ENCODE measurements around the gene NFKB1. TPM values are rescaled to one million over a fixed set of nuclear protein-coding genes. Genes with fewer than 3 reads are reported as not detected.

The NFKB1 gene, protein sequence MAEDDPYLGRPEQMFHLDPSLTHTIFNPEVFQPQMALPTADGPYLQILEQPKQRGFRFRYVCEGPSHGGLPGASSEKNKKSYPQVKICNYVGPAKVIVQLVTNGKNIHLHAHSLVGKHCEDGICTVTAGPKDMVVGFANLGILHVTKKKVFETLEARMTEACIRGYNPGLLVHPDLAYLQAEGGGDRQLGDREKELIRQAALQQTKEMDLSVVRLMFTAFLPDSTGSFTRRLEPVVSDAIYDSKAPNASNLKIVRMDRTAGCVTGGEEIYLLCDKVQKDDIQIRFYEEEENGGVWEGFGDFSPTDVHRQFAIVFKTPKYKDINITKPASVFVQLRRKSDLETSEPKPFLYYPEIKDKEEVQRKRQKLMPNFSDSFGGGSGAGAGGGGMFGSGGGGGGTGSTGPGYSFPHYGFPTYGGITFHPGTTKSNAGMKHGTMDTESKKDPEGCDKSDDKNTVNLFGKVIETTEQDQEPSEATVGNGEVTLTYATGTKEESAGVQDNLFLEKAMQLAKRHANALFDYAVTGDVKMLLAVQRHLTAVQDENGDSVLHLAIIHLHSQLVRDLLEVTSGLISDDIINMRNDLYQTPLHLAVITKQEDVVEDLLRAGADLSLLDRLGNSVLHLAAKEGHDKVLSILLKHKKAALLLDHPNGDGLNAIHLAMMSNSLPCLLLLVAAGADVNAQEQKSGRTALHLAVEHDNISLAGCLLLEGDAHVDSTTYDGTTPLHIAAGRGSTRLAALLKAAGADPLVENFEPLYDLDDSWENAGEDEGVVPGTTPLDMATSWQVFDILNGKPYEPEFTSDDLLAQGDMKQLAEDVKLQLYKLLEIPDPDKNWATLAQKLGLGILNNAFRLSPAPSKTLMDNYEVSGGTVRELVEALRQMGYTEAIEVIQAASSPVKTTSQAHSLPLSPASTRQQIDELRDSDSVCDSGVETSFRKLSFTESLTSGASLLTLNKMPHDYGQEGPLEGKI
- total RNA-seq = 10 to 100 TPM; 57.6 to 61.6 TPM

GRCh38 chr4:102500696-102501446, at the start of gene NFKB1:
TSS of gene NFKB1 (plus strand) at chr4:102501359. CDS start at chr4:102525519, 24,160 bp downstream.
- Histone ChIP-seq H3K36me3 (no peaks in the 10 kb centered on the region), H3K4me3 (peak within 1 kb of the TSS; percentile 69), H3K9me3 (no peaks in the 10 kb centered on the region), H3K9ac (ENCODE audit: low read depth in 2 of 2, low read length in 2 of 2) (peak within 1 kb of the TSS; percentile 95 to 97), H3K27ac (peak within 1 kb of the TSS; percentile 95), H3K27me3 (no peaks in the 10 kb centered on the region), H3K4me1 (peaks cover 4% of the 10 kb centered on the region)
- peak; percentile 69 for DNase-seq
- intact Hi-C loops (cut with DNase I) = loop anchor here (5.0 kb wide), 1 partner anchor 54 kb away; no protein-coding TSS in a partner anchor
- TF ChIP-seq, protein P1, sequence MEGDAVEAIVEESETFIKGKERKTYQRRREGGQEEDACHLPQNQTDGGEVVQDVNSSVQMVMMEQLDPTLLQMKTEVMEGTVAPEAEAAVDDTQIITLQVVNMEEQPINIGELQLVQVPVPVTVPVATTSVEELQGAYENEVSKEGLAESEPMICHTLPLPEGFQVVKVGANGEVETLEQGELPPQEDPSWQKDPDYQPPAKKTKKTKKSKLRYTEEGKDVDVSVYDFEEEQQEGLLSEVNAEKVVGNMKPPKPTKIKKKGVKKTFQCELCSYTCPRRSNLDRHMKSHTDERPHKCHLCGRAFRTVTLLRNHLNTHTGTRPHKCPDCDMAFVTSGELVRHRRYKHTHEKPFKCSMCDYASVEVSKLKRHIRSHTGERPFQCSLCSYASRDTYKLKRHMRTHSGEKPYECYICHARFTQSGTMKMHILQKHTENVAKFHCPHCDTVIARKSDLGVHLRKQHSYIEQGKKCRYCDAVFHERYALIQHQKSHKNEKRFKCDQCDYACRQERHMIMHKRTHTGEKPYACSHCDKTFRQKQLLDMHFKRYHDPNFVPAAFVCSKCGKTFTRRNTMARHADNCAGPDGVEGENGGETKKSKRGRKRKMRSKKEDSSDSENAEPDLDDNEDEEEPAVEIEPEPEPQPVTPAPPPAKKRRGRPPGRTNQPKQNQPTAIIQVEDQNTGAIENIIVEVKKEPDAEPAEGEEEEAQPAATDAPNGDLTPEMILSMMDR (IDR thresholded peaks at IDR 0.05) = no peak

DNA sequence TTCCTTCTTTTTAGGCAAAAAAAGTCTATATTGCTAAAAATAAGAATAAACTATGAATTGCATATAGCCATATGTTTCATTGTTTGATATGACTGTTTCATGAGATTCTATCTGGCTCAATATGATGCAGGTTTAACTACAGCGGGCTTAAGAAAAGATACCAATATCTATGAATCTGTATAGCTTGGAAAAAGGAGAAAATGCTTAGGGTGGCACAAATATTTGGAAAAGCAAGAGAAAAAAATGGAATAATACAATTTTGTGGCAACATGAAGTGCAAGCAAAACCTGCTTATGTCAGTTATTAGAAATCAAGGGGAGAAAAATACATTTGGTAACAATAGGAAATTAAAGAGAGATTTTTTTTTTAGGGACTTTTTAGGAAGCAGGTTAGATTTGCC, 48.3 kb upstream of the NFKB1 start:
- Histone ChIP-seq H3K27me3 (no peaks in the 10 kb centered on the region), H3K36me3 (no peaks in the 10 kb centered on the region), H3K9ac (ENCODE audit: low read depth in 2 of 2, low read length in 2 of 2) (no peak overlapping the region), H3K4me1 (peaks cover 8% of the 10 kb centered on the region), H3K27ac (no peak overlapping the region), H3K9me3 (no peaks in the 10 kb centered on the region), H3K4me3 (no peak overlapping the region)
- intact Hi-C loops (cut with DNase I) = no loop called here
- DNase-seq = no peak
- TF ChIP-seq, protein P1 (IDR thresholded peaks at IDR 0.05) = no peak

DNA sequence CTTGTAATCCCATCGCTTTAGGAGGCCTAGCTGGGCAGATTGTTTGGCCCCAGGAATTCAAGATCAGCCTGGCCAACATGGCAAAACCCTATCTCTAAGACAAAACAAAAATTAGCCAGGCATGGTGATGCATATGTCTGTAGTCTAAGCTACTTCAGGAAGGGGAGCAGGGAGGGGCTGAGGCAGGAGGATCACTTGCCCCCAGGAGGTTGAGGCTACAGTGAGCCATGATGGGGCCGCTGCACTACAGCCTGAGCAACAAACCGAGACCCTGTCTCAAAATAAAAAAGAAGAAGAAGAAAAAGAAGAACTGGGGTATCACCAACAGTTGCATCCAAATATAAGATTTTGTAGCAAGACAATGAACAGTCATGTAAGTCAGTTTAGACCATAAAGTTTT, 47.3 kb upstream of the NFKB1 start:
- intact Hi-C loops (cut with DNase I) = no loop called here
- TF ChIP-seq, protein P1 (IDR thresholded peaks at IDR 0.05) = no peak
- no peak for DNase-seq
- Histone ChIP-seq H3K4me1 (peaks cover 8% of the 10 kb centered on the region), H3K36me3 (no peaks in the 10 kb centered on the region), H3K9ac (ENCODE audit: low read depth in 2 of 2, low read length in 2 of 2) (no peak overlapping the region), H3K27ac (no peak overlapping the region), H3K27me3 (no peaks in the 10 kb centered on the region), H3K9me3 (no peaks in the 10 kb centered on the region), H3K4me3 (no peak overlapping the region)

GRCh38 chr4:102454268-102454667, 46.9 kb upstream of the NFKB1 start:
- H3K9ac ChIP-seq (ENCODE audit: low read depth in 2 of 2, low read length in 2 of 2) = no peak overlapping the region
- H3K4me1 ChIP-seq = peaks cover 8% of the 10 kb centered on the region
- no peak overlapping the region for H3K27ac ChIP-seq
- H3K4me3 ChIP-seq = no peak overlapping the region
- intact Hi-C loops (cut with DNase I) = no loop called here
- TF ChIP-seq, protein P1 (IDR thresholded peaks at IDR 0.05) = no peak
- no peaks in the 10 kb centered on the region for H3K27me3 ChIP-seq
- H3K9me3 ChIP-seq = no peaks in the 10 kb centered on the region
- H3K36me3 ChIP-seq = no peaks in the 10 kb centered on the region
- no peak for DNase-seq
